ENCODE data around the gene FOXN3. TPM values are rescaled to one million over a fixed set of nuclear protein-coding genes. Genes with fewer than 3 reads are reported as not detected.

The FOXN3 gene
- total RNA-seq, 4 donors from 2014 or later: 27.4 to 91.4 (median 39.2) TPM

DNA sequence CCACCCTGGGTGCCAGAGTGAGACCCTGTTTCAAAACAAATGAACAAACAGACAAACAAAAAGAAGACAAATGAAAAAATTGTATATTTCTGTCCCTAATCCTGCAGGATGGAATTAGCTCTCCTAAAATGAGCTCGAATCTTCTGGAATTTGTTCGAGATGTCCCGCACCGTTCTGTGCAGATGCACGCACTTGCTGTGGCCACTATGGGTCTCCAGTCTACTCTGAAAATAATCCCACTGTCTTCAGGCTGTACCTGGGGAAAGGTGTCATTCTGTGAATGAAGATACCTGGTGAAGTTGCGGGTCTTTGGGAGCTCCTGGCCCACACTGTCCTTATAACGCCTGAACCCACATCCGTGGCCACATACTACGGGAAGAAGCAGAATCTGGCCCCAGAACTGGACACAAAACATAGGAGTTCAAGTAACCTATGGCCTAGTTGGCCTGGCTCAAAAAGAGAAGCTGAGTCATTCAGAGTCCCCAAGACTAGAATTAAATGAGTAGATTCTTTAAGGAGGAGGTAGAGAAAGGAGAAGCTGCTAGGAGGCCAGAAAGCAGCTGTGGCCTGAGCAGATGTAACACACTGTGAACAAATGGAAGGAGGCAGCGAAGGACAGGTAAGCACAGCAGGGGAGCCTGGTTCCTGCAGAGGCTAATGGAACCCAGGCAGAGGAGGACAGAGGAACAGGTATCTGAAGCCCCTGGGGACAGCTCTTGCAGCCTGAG is 108.6 kb downstream of the FOXN3 start:
- no peaks in the 10 kb centered on the region for H3K27me3 ChIP-seq
- DNase-seq: no peak
- WGBS, 2 donors: 76 to 88% methylated on average over 6 to 10 of the region's 10 CpGs
- H3K27ac ChIP-seq: no peak overlapping the region
- no peak for TF ChIP-seq POLR2A (IDR thresholded peaks at IDR 0.05)
- TF ChIP-seq, protein P1, sequence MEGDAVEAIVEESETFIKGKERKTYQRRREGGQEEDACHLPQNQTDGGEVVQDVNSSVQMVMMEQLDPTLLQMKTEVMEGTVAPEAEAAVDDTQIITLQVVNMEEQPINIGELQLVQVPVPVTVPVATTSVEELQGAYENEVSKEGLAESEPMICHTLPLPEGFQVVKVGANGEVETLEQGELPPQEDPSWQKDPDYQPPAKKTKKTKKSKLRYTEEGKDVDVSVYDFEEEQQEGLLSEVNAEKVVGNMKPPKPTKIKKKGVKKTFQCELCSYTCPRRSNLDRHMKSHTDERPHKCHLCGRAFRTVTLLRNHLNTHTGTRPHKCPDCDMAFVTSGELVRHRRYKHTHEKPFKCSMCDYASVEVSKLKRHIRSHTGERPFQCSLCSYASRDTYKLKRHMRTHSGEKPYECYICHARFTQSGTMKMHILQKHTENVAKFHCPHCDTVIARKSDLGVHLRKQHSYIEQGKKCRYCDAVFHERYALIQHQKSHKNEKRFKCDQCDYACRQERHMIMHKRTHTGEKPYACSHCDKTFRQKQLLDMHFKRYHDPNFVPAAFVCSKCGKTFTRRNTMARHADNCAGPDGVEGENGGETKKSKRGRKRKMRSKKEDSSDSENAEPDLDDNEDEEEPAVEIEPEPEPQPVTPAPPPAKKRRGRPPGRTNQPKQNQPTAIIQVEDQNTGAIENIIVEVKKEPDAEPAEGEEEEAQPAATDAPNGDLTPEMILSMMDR (IDR thresholded peaks at IDR 0.05): no peak
- intact Hi-C loops (cut with DNase I): no loop called here
- peaks cover 17 to 56% (median 22%) of the 10 kb centered on the region in 3 donors for H3K4me1 ChIP-seq
- H3K9me3 ChIP-seq: no peaks in the 10 kb centered on the region
- peaks cover 0 to 25% (median 0%) of the 10 kb centered on the region in 3 donors for H3K36me3 ChIP-seq
- H3K4me3 ChIP-seq: no peak overlapping the region

DNA sequence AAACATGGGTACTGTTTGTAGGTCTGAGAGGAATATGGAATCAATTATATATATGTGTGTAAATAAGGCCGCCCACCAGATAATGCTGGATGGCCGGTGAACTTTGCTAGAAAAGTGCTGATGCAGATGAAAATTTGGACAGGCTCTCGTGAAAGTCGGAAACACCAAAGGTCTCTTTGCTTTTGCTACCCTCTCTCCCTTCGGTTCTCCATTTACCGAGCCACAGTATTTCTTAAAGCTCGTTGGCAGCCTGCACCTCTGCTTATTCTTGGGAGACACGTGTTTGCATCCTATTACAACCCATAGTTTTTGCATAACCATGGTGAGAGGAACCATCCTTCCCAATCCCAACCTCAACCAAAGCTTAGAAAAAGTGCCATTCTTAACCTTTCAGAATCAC is 109.6 kb downstream of the FOXN3 start:
- Histone ChIP-seq H3K4me3 (no peak overlapping the region), H3K9me3 (no peaks in the 10 kb centered on the region), H3K36me3 (peaks cover 0 to 20% (median 0%) of the 10 kb centered on the region in 3 donors), H3K27ac (no peak overlapping the region), H3K27me3 (no peaks in the 10 kb centered on the region), H3K4me1 (peaks cover 27 to 66% (median 29%) of the 10 kb centered on the region in 3 donors)
- intact Hi-C loops (cut with DNase I): no loop called here
- no peak for DNase-seq
- WGBS, 2 donors: 81 to 93% methylated on average over 8 of the region's 8 CpGs
- TF ChIP-seq POLR2A (IDR thresholded peaks at IDR 0.05): no peak
- TF ChIP-seq, protein P1 (IDR thresholded peaks at IDR 0.05): no peak

DNA sequence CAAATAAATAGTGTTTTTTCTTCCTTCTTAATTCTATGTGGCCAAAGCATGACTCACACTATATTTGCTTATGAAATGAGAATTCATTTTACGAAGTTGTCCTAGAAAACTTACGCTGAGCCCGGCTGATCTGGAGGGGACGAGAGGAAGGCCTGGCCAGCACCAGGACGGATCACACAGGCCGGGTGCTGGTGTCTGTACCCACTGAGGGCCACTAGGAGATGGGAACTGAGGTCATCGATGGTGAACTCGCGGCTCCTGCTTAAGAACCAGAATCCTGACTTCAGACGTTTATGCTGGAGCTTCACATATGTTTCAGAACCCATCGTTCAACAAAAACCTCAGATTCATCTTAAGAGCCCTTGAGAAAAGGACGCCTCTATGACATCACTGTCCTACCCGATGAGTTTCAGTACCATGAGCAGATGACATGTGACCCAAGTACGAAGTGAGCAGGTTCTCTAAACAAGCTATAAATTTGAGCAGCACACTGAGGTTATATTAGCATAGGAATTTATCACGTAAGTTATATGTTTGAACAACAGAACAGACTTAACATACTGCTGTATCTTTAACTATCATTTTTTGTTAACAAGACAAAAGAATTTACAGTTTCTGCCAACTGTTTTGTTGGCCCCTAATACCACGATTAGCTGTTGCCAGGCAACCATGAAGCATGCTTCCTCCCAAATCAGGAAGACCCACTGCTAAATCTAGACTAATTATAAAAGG is 111.9 kb downstream of the FOXN3 start:
- Histone ChIP-seq H3K36me3 (peaks cover 0 to 19% (median 0%) of the 10 kb centered on the region in 3 donors), H3K4me1 (peaks cover 29 to 72% (median 31%) of the 10 kb centered on the region in 3 donors), H3K27ac (peak overlapping the region; percentile 65 to 92 (median 84)), H3K9me3 (no peaks in the 10 kb centered on the region), H3K4me3 (peak overlapping the region in 1 of 4 donors; percentile 40), H3K27me3 (no peaks in the 10 kb centered on the region)
- intact Hi-C loops (cut with DNase I): no loop called here
- no peak for DNase-seq
- WGBS, 2 donors: 17 to 23% methylated on average over 13 to 16 of the region's 16 CpGs
- TF ChIP-seq POLR2A (IDR thresholded peaks at IDR 0.05): no peak
- TF ChIP-seq, protein P1 (IDR thresholded peaks at IDR 0.05): peak in 1 of 6 experiments; percentile 16

DNA sequence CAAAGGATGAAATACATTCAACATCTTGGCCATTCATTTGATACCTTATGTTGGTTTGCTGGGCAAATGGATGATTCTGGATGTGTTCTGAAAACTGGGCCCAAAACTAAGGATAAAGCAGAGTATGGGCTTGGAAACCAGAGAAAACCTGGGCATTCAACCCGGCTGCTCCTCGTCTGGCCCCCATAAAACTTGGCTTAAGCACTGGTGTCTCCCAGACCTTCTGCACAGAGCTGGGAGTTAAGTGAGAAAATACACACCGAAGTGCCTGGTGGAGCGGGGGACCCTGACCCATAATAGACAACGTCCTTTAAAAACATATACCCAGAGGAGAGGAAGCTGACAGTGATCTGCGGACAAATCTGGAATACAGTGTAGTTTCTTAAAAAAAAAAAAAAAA is 112.5 kb downstream of the FOXN3 start:
- H3K27me3 ChIP-seq: no peaks in the 10 kb centered on the region
- no peaks in the 10 kb centered on the region for H3K9me3 ChIP-seq
- no peak for DNase-seq
- intact Hi-C loops (cut with DNase I): no loop called here
- peaks cover 0 to 15% (median 0%) of the 10 kb centered on the region in 3 donors for H3K36me3 ChIP-seq
- H3K4me1 ChIP-seq: peaks cover 29 to 70% (median 31%) of the 10 kb centered on the region in 3 donors
- no peak for TF ChIP-seq POLR2A (IDR thresholded peaks at IDR 0.05)
- TF ChIP-seq, protein P1 (IDR thresholded peaks at IDR 0.05): no peak
- H3K4me3 ChIP-seq: peak overlapping the region in 1 of 4 donors; percentile 44
- peak overlapping the region; percentile 65 to 92 (median 84) for H3K27ac ChIP-seq
- 47 to 59% methylated on average over 6 of the region's 6 CpGs for WGBS, 2 donors
